Panc1 (cell line): Measurements from ENCODE around the gene GBP4. TPM values are rescaled to one million over a fixed set of nuclear protein-coding genes. Genes with fewer than 3 reads are reported as not detected.
"Not testable (repeated sequence)": the region's sequence is repeated elsewhere in the genome, so short reads cannot be mapped to it uniquely, and the experiment has no call there.

Experiments used
- ATAC-seq: fragments of 200-7000 bp; cut with Tn5 transposase; 2 replicates; pipeline ENCODE4 v1.9.1; 2020; ENCODE audit warnings: mild to moderate bottlenecking, moderate library complexity
- BruUV-seq: library from RNA; stranded (reverse); fragments of 400-500 nt; replicated peaks from 2 replicates; lab custom pipeline; 2021; lab: Mats Ljungman, UMichigan
- CTCF ChIA-PET: fragments of 300-600 bp; sonication (Branson Sonifier 250); formaldehyde crosslinking; loops from one replicate; lab custom pipeline; 2022; ENCODE audit warnings: antibody characterized with exemption; lab: Charles Lee
- POLR2A ChIA-PET: fragments of 300-600 bp; sonication (Branson Sonifier 250); formaldehyde crosslinking; loops from one replicate; lab custom pipeline; 2022; ENCODE audit warnings: antibody characterized with exemption; lab: Charles Lee
- DNase-seq: peaks from one replicate; pipeline ENCODE4 v3.0.0-alpha.2; 2010; ENCODE audit warnings: low read depth, low spot score
- H3K27ac ChIP-seq: 2 replicates; pipeline ENCODE4 v1.5.1; 2011; ENCODE audit warnings: mild to moderate bottlenecking, low read length, inconsistent platforms
- H3K27me3 ChIP-seq: fragments of 200-500 bp; sonication (Bioruptor generic); 2 replicates; pipeline ENCODE4 v1.6.0; 2014; ENCODE audit warnings: low read length, inconsistent platforms; ENCODE audit not compliant: control insufficient read depth, insufficient read depth
- H3K36me3 ChIP-seq: fragments of 200-500 bp; sonication (Bioruptor generic); 2 replicates; pipeline ENCODE4 v1.5.1; 2014; ENCODE audit warnings: inconsistent platforms, mild to moderate bottlenecking, low read length, moderate library complexity; ENCODE audit not compliant: control insufficient read depth, insufficient read depth
- H3K4me1 ChIP-seq: 2 replicates; pipeline ENCODE4 v1.5.1; 2011; ENCODE audit warnings: inconsistent platforms, mild to moderate bottlenecking, low read length, moderate library complexity; ENCODE audit not compliant: control insufficient read depth, insufficient read depth
- H3K4me3 ChIP-seq, 2 experiments: 2 replicates each; pipeline ENCODE4 v1.5.1; 2011 to 2012; ENCODE audit warnings: low read depth in 2 of 2, low read length in 2 of 2, mild to moderate bottlenecking in 2 of 2, inconsistent platforms in 1 of 2, moderate library complexity in 1 of 2
- H3K9me3 ChIP-seq: fragments of 200-500 bp; sonication (Bioruptor generic); 2 replicates; pipeline ENCODE4 v1.5.1; 2014; ENCODE audit warnings: low read depth, mild to moderate bottlenecking, inconsistent platforms, low read length, moderate library complexity; ENCODE audit not compliant: control insufficient read depth, insufficient read depth
- CTCF ChIP-seq: fragments of 450-650 bp; IDR thresholded peaks from 2 replicates; pipeline ENCODE4 v1.5.1; 2017; ENCODE audit warnings: mild to moderate bottlenecking
- POLR2AphosphoS5 ChIP-seq: IDR thresholded peaks from 2 replicates; pipeline ENCODE4 v1.6.1; 2012; ENCODE audit warnings: mild to moderate bottlenecking, low read depth, low read length, moderate library complexity
- REST ChIP-seq, 2 experiments: IDR thresholded peaks; 2 replicates each; pipeline ENCODE4 v1.6.1; 2011 to 2012; ENCODE audit warnings: low read depth in 2 of 2, control low read depth in 1 of 2, low read length in 1 of 2, mild to moderate bottlenecking in 1 of 2, moderate library complexity in 1 of 2; ENCODE audit not compliant: insufficient read depth in 1 of 2
- SIN3A ChIP-seq: IDR thresholded peaks from 2 replicates; pipeline ENCODE4 v1.6.1; 2012; ENCODE audit warnings: low read depth, mild to moderate bottlenecking, low read length, moderate library complexity, borderline replicate concordance; ENCODE audit not compliant: insufficient read depth
- TCF7L2 ChIP-seq: IDR thresholded peaks from 2 replicates; pipeline ENCODE4 v1.6.1; 2011; ENCODE audit warnings: mild to moderate bottlenecking, low read depth, low read length, inconsistent platforms
- in situ Hi-C: cut with HindIII; loops from 2 replicates; pipeline ENCODE4 v1.10.0; 2016; ENCODE audit warnings: low sequenced_read_pairs, low pct_unique_long_range_greater_than_20kb
- intact Hi-C: fragments of 100-400 bp; cut with micrococcal nuclease; formaldehyde crosslinking; loops from one replicate; pipeline ENCODE4 v1.10.0; 2022; ENCODE audit not compliant: unreplicated experiment
- total RNA-seq: library from RNA; stranded (reverse); gene quantifications from one replicate; pipeline ENCODE4 v1.2.1, GENCODE V29; 2021; ENCODE audit not compliant: unreplicated experiment

GBP4 gene
- total RNA-seq, 1 experiment from 2014 or later = 3.3 TPM

- intact Hi-C loops (no loop called here), in situ Hi-C loops (no loop called here)
- ATAC-seq = no peak
- Histone ChIP-seq H3K9me3 (no peaks in the 10 kb centered on the region), H3K4me3 (no peak overlapping the region), H3K4me1 (no peaks in the 10 kb centered on the region), H3K27ac (no peak overlapping the region), H3K27me3 (no peaks in the 10 kb centered on the region), H3K36me3 (no peaks in the 10 kb centered on the region)
- POLR2A ChIA-PET = no interaction called here
- CTCF ChIA-PET = no interaction called here
- no peak for DNase-seq
- BruUV-seq = no TSS peak
- TF ChIP-seq SIN3A (no peak), REST (IDR thresholded peaks at IDR 0.05; ENCODE audit: insufficient read depth in 1 of 2, low read depth in 2 of 2, low read length in 1 of 2) (no peak), TCF7L2 (no peak), CTCF (no peak), POLR2AphosphoS5 (no peak)
Observed at GRCh38 chr1:89221341-89221740, 22.6 kb upstream of the GBP4 start.

- H3K27ac ChIP-seq, intact Hi-C loops, in situ Hi-C loops, POLR2A ChIA-PET, DNase-seq, H3K27me3 ChIP-seq, BruUV-seq, ATAC-seq, H3K4me1 ChIP-seq, H3K4me3 ChIP-seq, H3K9me3 ChIP-seq, H3K36me3 ChIP-seq: not testable (repeated sequence)
- CTCF ChIA-PET = interaction anchor here (0.7 kb wide), 1 partner anchor 90 kb away, joined by 3 read pairs; no protein-coding TSS in a partner anchor
Observed at GRCh38 chr1:89219851-89220250, 21.1 kb upstream of the GBP4 start.

GRCh38 chr1:89218941-89219340 lies 20.2 kb upstream of the GBP4 start:
- intact Hi-C loops, H3K27me3 ChIP-seq, ATAC-seq, in situ Hi-C loops, POLR2A ChIA-PET, H3K36me3 ChIP-seq, H3K4me1 ChIP-seq, BruUV-seq, H3K27ac ChIP-seq, CTCF ChIA-PET, H3K4me3 ChIP-seq, H3K9me3 ChIP-seq, DNase-seq: not testable (repeated sequence)
